LHCN-M2 (cell line): ENCODE data around the gene FOXP1. TPM values are rescaled to one million over a fixed set of nuclear protein-coding genes. Genes with fewer than 3 reads are reported as not detected.
"Not testable (repeated sequence)": the region's sequence is repeated elsewhere in the genome, so short reads cannot be mapped to it uniquely, and the experiment has no call there.

Source experiments
- DNase-seq: peaks from one replicate; pipeline ENCODE4 v3.0.0-alpha.2; 2012; ENCODE audit warnings: low read depth
- total RNA-seq: library from RNA; depleted of rRNA; stranded (reverse); fragments of >200 nt; gene quantifications from 2 replicates; pipeline ENCODE4 v1.2.3, GENCODE V29; 2014

The FOXP1 gene
- total RNA-seq, 1 experiment from 2014 or later: 18.2 TPM

GRCh38 chr3:71532639-71533395 lies 50.7 kb downstream of the FOXP1 start:
- DNase-seq: no peak

DNA sequence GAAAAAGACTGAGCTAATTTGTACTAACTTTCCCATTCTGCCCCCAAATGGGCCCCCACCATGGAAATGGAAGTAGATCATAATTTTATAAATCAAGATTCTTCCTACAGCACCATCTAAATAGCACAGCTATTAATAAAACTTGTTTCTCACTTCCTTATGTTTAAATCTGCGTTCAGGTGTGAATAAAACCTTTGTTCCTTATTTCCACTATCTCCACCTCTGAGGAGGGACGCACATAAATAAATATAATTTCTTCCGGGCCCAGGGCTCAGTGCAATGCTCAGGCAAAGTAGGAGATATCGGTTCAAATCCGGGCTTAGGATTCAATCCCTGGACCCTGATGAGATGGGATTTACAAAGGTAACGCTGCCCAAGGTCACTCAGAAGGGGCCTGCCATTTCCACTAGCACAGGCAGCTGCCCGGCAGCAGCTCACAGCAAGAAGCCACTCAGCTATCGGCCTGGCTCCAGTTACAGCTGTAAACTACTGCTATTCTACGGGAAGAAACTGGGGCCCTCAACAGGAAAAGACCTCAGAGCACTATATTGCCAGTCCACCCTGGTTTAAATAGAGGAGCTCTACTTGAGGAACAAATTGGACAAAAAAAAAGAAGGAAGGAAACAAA lies 52.5 kb downstream of the FOXP1 start:
- no peak for DNase-seq

- no peak for DNase-seq
Measured at GRCh38 chr3:71528816-71529215, 54.7 kb downstream of the FOXP1 start.

DNA sequence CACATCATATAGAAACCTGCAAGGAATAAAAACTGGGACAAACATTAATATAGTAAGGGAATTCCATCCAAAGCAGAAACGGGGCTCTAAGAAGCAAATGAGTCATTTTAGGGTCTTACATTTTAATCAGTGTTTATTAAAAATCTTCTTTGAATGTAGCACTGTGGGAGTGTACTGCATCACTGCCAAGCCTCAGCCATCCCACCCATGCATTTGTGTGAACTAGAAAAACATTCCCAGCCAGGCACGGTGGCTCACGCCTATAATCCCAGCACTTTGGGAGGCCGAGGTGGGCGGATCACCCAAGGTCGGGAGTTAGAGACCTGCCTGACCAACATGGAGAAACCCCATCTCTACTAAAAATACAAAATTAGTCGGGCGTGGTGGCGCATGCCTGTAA lies 57.1 kb downstream of the FOXP1 start:
- DNase-seq: not testable (repeated sequence)

DNA sequence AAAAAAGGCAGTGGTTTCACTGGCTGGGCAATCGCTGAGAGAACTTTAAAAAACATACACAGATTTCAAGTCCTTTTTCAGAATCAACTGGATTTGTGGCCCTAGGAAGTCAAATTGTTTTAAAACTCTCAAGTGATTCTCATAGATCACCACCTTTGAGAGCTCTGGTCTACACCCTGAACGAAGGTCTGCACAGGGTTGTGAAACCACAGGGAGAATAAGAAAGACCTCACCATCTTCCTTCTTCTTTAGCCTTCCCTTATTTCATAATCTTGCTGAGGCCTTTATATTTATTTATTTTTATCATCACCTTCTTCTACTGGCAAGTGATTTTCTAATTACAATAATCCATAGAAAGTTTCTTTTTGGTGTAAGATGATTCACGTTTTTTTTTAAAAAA lies 58.1 kb downstream of the FOXP1 start:
- DNase-seq: no peak

GRCh38 chr3:71524672-71525071 lies 58.9 kb downstream of the FOXP1 start:
- DNase-seq: no peak

- DNase-seq: no peak
Measured at GRCh38 chr3:71523628-71524027, 59.9 kb downstream of the FOXP1 start.

GRCh38 chr3:71521940-71522876 lies 61.3 kb downstream of the FOXP1 start:
- DNase-seq: no peak

DNA sequence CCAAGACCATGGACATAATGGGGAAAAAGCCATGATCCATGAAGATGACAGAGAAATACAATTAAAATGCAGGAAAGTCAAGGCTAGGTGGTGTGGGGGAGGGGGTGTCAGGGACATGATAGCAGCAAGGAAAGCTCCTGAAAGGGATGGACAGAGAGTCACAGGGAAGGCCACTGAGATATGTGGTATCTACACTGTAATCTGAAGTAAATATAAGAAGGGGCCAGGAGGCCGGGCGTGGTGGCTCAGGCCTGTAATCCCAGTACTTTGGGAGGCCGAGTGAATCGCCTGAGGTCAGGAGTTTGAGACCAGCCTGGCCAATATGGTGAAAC lies 62.5 kb downstream of the FOXP1 start:
- DNase-seq: no peak

- no peak for DNase-seq
Measured at GRCh38 chr3:71520161-71521020, 63.1 kb downstream of the FOXP1 start.

GRCh38 chr3:71518089-71518488 lies 65.4 kb downstream of the FOXP1 start:
- DNase-seq: no peak

DNA sequence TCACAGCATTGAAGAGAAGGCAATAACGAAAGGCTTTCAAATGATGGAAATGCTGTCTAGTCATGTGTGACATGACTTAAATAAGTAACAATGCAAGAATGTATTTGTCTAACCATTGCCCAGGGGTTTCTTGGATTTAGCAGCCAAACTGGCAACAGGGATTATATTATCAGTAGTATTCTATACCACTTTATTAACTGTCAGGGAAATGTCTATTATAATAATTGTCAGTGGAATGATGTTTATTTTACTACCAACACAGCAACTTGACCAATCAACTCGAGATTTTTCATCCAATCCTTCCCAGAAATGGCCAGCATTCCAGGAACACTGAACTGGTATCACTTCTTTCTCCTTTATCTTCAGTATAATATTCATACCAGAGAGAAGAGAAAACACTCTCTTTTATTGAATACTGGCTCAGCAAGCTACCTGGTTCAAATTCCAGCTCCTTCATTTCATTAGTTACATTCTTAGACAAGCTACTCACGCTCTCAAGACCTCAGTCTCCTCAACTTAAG lies 66.2 kb downstream of the FOXP1 start:
- no peak for DNase-seq

DNA sequence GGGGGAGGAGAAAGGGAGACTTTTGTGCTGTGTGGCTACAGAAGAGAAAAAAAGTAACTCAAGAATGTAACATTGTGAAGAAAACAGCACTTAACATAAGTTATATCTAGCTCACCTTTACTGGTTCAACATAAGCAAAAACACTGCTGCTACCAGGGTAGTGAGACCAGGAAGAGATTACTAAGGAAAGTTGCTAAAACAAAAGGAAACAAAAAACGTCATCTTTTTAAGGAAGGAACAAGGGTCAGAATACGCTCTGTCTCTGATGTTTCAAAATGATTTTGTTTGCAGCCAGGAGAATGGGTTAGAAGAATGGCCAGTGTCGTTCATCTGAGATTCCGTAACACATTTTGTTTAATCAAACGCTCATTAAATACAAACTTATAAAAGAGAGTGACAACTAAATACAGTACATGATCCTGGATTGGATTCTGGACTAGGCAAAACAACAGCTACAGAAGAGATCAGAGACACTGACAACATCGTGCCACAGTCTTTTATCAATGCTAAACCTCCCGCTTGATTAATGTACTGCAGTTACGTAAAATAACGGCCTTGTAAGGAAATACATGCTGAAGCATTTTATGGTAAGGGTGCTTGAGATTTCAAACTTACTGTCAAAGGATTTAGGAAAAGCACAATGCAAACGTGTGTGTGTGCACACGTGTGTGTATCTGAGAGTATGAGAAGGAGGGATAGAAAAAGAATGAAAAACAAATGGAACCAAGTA lies 67.7 kb downstream of the FOXP1 start:
- DNase-seq: no peak

GRCh38 chr3:71514621-71515020 lies 68.9 kb downstream of the FOXP1 start:
- no peak for DNase-seq

DNA sequence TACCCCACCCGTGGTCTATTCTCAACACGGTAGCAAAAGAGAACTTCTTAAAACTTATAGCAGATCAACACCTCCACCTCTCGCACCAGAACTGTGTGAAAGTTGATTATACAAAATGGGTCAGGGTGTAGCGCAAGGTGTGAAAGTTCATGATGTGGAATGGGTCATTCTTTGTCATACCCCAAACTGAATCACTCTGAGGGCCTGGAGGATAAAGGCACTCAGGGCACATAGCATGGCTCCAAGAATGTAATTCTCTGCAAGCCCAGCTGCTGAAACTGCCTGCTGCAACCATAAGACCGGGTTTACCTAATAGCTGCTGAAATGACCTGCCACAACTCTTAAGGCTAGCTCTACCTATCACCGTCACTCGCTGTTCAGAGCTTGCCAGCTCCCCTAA lies 70.0 kb downstream of the FOXP1 start:
- DNase-seq: no peak

- no peak for DNase-seq
Measured at GRCh38 chr3:71513081-71513480, 70.4 kb downstream of the FOXP1 start.

DNA sequence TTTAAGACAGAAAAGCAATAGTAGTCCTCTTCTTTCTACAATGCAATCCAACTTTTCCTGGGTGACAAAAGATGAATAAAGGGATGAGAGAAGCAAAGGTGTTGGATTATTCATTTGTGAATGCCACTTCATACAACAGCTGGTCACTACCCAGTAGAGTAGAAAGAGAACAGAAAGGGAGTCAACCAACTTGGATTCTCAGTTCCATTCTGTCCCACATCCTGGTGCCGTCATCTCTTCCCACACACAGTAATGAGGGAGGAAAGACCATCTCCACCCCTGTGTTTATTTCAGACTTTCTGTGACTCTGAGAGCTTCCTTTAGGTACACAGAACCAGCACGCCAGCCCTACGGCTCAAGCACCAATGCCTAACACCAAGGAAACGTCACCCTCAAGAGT lies 71.0 kb downstream of the FOXP1 start:
- no peak for DNase-seq

GRCh38 chr3:71512000-71512399 lies 71.5 kb downstream of the FOXP1 start:
- DNase-seq: no peak

DNA sequence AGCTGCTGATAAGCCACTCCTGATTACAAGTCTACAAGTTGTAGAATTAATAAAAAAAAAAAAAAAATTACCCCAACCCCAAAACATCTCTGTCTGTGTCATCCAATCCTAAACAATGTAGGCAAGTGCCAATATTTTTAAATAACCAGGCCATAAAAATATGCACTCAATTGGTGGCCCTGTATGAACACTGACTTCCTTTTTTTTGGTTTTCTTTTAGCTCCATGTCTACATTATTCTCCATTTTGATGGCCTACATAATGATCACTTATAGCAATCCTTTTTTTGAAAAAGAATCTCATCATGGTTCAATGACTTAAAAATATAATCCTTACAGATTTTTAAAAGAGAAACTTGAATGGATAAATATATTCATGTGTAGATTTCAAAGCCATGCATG lies 72.1 kb downstream of the FOXP1 start:
- DNase-seq: no peak

GRCh38 chr3:71511037-71511436 lies 72.5 kb downstream of the FOXP1 start:
- peak; percentile 67 for DNase-seq

GRCh38 chr3:71510510-71510909 lies 73.0 kb downstream of the FOXP1 start:
- peak; percentile 41 for DNase-seq
